Prostate gland (tissue), 2 donors: ENCODE data around the gene SLC7A7. TPM values are rescaled to one million over a fixed set of nuclear protein-coding genes. Genes with fewer than 3 reads are reported as not detected.

Experiments
- DNase-seq: peaks from one replicate; pipeline ENCODE4 v3.0.0-alpha.2; 2019; ENCODE audit warnings: low spot score
- H3K27ac ChIP-seq, 2 donors: fragments of 200-600 bp; sonication (generic); 2 replicates each; pipeline ENCODE4 v1.5.1; 2017 to 2019
- H3K27me3 ChIP-seq: fragments of 200-600 bp; sonication (generic); replicated peaks from 2 replicates; pipeline ENCODE4 v1.5.1; 2019; ENCODE audit not compliant: insufficient read depth
- H3K36me3 ChIP-seq, 2 donors: fragments of 200-600 bp; sonication (generic); 1 replicate in 1 of 2; 2 replicates in 1 of 2; pipeline versions ENCODE4 v1.5.1 to v1.8.1; 2017 to 2019
- H3K4me1 ChIP-seq: fragments of 200-600 bp; sonication (generic); replicated peaks from 2 replicates; pipeline ENCODE4 v1.5.1; 2019
- H3K4me3 ChIP-seq, 2 donors: fragments of 200-600 bp; sonication (generic); 2 replicates each; pipeline ENCODE4 v1.5.1; 2017 to 2019
- H3K9me3 ChIP-seq: fragments of 200-600 bp; sonication (generic); 2 replicates; pipeline ENCODE4 v1.5.1; 2017
- CTCF ChIP-seq, 4 experiments: fragments of 200-600 bp in 2 of 4; fragments of 450-650 bp in 2 of 4; sonication (generic) in 2 of 4; IDR thresholded peaks; 1 replicate in 3 of 4; 2 replicates in 1 of 4; pipeline ENCODE4 v1.5.1; 2016 to 2019; ENCODE audit warnings: antibody characterized with exemption in 4 of 4, mild to moderate bottlenecking in 2 of 4, moderate library complexity in 2 of 4
- POLR2A ChIP-seq: fragments of 450-650 bp; IDR thresholded peaks from one replicate; pipeline ENCODE4 v1.6.1; 2016; ENCODE audit warnings: antibody characterized with exemption, mild to moderate bottlenecking
- POLR2AphosphoS5 ChIP-seq: sonication (generic); formaldehyde crosslinking; IDR thresholded peaks from one replicate; pipeline ENCODE4 v1.6.1; 2017; ENCODE audit warnings: antibody characterized with exemption
- WGBS: methylation state at CpG from one replicate; pipeline ENCODE4 v1.1.5; 2018; 5-methylcytosine and 5-hydroxymethylcytosine counted together
- intact Hi-C: fragments of 100-400 bp; cut with DNase I; formaldehyde crosslinking; loops from one replicate; pipeline ENCODE4 v1.14.2; 2022
- total RNA-seq, 2 donors: library from RNA; depleted of rRNA; stranded (reverse); fragments of >200 nt; gene quantifications; one replicate each; pipeline ENCODE4 v1.1.0, GENCODE V29; 2016

Gene SLC7A7
- total RNA-seq, 2 donors from 2014 or later, result 4.6 to 8.1 TPM

GRCh38 chr14:22802860-22803686, 12.2 kb downstream of the SLC7A7 start:
- H3K4me3 ChIP-seq, result no peak overlapping the region
- H3K27me3 ChIP-seq, result no peaks in the 10 kb centered on the region
- H3K9me3 ChIP-seq, result no peaks in the 10 kb centered on the region
- intact Hi-C loops, result no loop called here
- DNase-seq, result no peak
- no peak for TF ChIP-seq POLR2A
- TF ChIP-seq POLR2AphosphoS5, result no peak
- no peak for TF ChIP-seq CTCF (IDR thresholded peaks at IDR 0.05)
- 81% methylated on average over 12 of the region's 12 CpGs for WGBS
- no peaks in the 10 kb centered on the region for H3K36me3 ChIP-seq
- no peaks in the 10 kb centered on the region for H3K4me1 ChIP-seq
- no peak overlapping the region for H3K27ac ChIP-seq

GRCh38 chr14:22801716-22802115, 13.5 kb downstream of the SLC7A7 start:
- TF ChIP-seq POLR2A (no peak), CTCF (IDR thresholded peaks at IDR 0.05) (no peak), POLR2AphosphoS5 (no peak)
- intact Hi-C loops, result no loop called here
- no peaks in the 10 kb centered on the region for H3K4me1 ChIP-seq
- WGBS, result 83% methylated on average over 8 of the region's 8 CpGs
- H3K27ac ChIP-seq, result no peak overlapping the region
- H3K27me3 ChIP-seq, result no peaks in the 10 kb centered on the region
- no peaks in the 10 kb centered on the region for H3K36me3 ChIP-seq
- no peaks in the 10 kb centered on the region for H3K9me3 ChIP-seq
- no peak overlapping the region for H3K4me3 ChIP-seq
- DNase-seq, result no peak

- H3K4me3 ChIP-seq, result no peak overlapping the region
- no peak overlapping the region for H3K27ac ChIP-seq
- TF ChIP-seq POLR2AphosphoS5 (no peak), POLR2A (no peak), CTCF (IDR thresholded peaks at IDR 0.05) (no peak)
- H3K36me3 ChIP-seq, result no peaks in the 10 kb centered on the region
- intact Hi-C loops, result no loop called here
- no peaks in the 10 kb centered on the region for H3K4me1 ChIP-seq
- H3K27me3 ChIP-seq, result no peaks in the 10 kb centered on the region
- DNase-seq, result no peak
- 96% methylated on average over 10 of the region's 10 CpGs for WGBS
- H3K9me3 ChIP-seq, result no peaks in the 10 kb centered on the region
Measured at GRCh38 chr14:22800346-22800745, 14.9 kb downstream of the SLC7A7 start.

GRCh38 chr14:22798528-22798927, 16.7 kb downstream of the SLC7A7 start:
- no peak overlapping the region for H3K4me3 ChIP-seq
- no peaks in the 10 kb centered on the region for H3K4me1 ChIP-seq
- intact Hi-C loops, result no loop called here
- no peaks in the 10 kb centered on the region for H3K27me3 ChIP-seq
- TF ChIP-seq POLR2A (no peak), POLR2AphosphoS5 (no peak), CTCF (IDR thresholded peaks at IDR 0.05) (no peak)
- H3K27ac ChIP-seq, result no peak overlapping the region
- H3K36me3 ChIP-seq, result no peaks in the 10 kb centered on the region
- WGBS, result 62% methylated on average over 2 of the region's 2 CpGs
- no peak for DNase-seq
- H3K9me3 ChIP-seq, result no peaks in the 10 kb centered on the region
